HG02870 (cell line): ENCODE measurements around the gene PSMF1.

Source experiments
- ATAC-seq: cut with Tn5 transposase; IDR thresholded peaks from one replicate; pipeline ENCODE4 v1.9.1; 2021; ENCODE audit warnings: mild to moderate bottlenecking, moderate library complexity; ENCODE audit not compliant: unreplicated experiment

Gene PSMF1

DNA sequence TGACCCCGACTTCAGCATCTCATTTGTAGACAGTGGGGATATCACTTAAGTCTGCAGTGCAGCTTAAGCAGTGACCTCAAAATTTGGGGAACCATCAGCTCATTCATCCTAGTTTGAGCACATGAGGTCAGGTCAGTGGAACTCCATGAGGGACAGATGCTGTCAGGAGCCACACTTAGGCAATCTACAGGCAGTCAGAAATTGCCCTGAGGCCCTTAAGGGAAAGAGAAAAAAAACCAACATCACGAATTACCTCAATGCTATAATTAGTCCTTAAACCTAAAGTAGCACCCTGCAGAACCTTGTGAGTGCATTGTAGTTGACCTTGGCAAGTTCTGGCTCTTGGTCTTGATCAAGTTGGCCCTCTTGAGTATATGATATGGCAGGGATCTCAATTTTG, 45.3 kb downstream of the PSMF1 start:
- ATAC-seq: no peak

DNA sequence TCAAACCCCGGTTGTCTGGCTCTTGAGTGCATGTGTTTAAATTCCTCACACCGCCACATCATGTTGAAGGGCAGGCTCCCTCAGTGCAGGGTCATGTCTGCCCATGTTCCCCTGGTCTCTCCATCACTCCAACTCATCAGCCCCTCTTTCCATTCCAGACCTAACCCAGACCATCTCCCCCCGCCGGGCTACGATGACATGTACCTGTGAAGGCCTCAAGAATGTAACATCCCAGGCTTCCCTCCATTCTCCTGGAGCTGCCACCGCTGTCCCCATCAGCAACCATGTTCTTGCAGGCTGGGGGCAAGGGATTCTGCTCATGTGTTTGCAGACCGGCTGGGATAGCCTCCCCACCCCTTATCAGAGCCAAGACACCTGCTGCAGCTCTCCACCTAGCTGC, 46.5 kb downstream of the PSMF1 start:
- ATAC-seq: no peak

GRCh38 chr20:1165521-1165920, 47.1 kb downstream of the PSMF1 start:
- ATAC-seq: no peak

- ATAC-seq: no peak
Measured at GRCh38 chr20:1165941-1166340, 47.5 kb downstream of the PSMF1 start.

DNA sequence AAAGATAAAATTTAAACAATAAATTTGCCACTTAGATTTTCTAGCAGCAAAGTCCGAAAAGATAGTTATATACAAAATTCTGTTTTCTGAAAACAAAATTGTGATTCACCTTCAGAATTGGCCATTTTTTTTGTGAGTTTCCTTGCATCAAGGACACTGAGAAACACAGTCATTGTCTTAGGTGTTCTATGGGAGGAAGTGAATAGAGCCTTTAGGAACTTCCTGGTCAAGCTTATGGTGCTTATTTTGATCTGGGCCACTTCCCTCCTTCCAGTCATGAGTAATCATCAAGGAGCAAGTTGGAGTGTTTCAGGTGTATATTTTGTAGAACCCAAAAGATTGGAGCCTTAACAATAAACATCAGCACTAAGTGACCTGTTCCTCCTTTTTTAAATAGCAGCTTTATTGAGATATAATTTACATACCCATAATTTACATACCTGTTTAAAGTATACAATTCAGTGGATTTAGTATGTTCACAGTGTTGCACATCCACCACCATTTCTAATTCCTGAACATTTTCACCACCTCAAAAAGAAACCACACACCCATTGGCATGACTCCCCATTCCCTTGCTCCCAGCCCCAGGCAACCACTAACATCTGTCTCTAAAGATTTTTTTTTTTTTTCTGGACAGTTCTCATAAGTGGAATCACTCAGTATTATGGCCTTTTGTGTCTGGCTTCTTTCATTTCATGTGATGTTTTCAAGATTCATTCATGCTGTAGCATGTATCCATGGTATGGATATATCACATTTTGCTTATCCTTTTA, 48.7 kb downstream of the PSMF1 start:
- ATAC-seq: no peak

- no peak for ATAC-seq
Measured at GRCh38 chr20:1169224-1169623, 50.8 kb downstream of the PSMF1 start.

- no peak for ATAC-seq
Measured at GRCh38 chr20:1171461-1172093, 53.2 kb downstream of the PSMF1 start.

GRCh38 chr20:1173698-1174097, 55.3 kb downstream of the PSMF1 start:
- ATAC-seq: no peak

DNA sequence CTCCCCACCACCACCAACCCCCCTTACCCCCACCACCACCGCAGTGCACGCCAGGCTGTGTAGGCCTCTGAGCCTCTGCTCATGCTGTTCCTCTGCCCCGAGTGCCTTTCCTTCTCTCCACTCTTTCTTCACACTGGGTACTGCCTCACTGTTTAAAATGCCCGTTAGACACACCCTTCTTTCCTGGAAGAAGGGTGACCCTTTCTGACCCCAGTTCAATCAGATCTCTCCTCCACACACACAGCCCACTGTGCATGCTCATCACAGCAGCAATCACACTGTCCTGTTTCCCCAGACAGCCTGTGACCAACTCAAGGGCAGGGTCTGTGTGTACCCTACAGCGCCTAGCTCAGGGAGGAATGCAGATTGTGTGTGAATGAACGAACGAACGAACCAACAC, 56.4 kb downstream of the PSMF1 start:
- ATAC-seq: no peak

- no peak for ATAC-seq
Measured at GRCh38 chr20:1177680-1178079, 59.3 kb downstream of the PSMF1 start.

DNA sequence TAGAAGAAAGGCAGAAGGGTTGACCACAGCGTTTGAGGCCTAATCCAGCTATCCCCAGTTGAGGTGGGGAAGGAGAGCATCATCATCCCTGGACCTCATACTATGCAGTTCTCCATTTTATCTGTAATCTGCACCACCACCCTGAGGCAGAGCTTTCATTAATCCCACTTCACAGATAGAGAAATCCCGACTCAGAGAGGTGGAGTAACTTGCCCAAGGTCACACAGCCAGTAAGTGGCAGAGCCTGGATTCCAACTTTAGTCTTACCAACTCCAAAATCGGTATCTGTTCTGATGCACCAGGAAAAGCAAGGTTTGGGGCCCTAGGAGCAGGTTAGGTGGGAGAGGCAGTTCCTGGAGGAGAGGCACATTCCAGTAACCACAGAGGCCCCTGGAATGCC, 59.7 kb downstream of the PSMF1 start:
- no peak for ATAC-seq

- no peak for ATAC-seq
Measured at GRCh38 chr20:1178623-1179022, 60.2 kb downstream of the PSMF1 start.

DNA sequence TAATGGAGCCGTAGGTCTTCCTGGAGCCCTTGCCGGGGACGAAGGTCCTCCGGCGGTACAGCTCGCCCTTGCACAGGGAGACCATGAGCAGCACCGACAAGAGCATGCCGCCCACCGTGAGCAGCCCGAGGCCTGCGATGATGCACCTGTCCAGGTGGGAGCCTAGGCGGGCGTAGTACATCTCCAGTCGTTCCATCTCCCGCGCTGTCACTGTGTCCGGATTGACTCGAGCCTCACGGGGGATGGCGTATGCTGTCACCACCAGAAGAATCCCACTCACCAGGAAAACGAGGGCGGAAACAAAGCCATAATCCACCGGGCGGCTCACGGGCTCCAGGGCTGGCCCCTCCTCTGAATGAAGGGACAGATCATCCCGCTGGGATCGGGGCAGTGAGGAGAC, 62.5 kb downstream of the PSMF1 start:
- ATAC-seq: no peak

DNA sequence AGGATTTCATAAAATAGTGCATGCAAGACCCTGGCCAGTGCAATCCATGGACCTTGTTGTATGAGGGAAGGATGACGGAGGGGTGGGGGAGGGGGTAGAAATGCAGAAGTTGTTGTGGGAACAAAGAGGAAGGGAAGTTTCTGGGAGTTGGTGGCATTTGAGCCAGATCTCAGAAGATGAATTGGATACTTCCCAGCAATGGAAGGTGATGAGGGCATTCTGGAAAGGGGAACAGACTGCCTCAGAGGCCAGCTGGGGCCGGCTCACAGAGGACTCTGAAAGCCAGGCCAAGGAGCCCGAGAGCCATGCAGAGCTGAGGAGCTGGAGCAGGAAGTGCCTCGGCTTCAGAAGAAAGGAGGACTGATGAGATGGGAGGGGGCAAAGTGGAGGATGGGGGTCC, 63.7 kb downstream of the PSMF1 start:
- ATAC-seq: no peak

- ATAC-seq: no peak
Measured at GRCh38 chr20:1183153-1183552, 64.8 kb downstream of the PSMF1 start.

- no peak for ATAC-seq
Measured at GRCh38 chr20:1184260-1184637, 65.8 kb downstream of the PSMF1 start.

DNA sequence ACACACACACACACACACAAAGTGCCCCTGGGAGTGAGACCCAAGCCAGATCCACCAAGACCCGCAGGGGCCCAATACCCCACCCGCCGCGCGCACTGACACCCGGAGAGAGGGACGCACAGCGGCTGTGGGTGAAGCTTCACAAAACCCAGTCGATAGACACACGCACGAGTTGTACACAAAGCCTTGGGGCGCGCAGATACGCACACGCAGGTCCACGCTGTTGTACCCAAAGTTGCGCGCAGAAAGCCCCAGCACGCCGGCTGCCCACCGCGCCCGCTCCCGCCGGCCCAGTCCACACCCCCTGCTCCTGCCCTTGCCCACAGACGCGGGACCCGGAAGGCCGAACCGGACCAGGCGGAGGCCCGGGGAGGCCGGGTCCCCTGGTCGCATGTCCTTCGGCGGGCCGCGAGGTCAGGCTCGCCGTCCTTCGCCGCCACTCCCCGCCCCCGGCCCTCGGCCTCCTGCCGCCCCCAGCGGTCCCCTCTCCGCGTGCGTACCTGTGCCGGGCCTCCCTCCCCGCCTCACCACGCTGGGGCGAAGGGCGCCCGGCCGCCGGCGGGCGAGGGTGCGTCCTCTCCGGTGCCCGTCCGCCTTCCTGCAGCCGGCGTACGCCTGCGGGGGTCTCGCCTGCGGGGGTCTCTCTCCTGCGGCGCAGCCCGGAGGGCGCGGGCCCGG, 66.4 kb downstream of the PSMF1 start, which contains the start of gene TMEM74B:
TSS of gene TMEM74B (minus strand) at position 344 of the 678 bp plus-strand sequence. CDS start 1,180 bp downstream, outside the sequence.
- no peak for ATAC-seq

DNA sequence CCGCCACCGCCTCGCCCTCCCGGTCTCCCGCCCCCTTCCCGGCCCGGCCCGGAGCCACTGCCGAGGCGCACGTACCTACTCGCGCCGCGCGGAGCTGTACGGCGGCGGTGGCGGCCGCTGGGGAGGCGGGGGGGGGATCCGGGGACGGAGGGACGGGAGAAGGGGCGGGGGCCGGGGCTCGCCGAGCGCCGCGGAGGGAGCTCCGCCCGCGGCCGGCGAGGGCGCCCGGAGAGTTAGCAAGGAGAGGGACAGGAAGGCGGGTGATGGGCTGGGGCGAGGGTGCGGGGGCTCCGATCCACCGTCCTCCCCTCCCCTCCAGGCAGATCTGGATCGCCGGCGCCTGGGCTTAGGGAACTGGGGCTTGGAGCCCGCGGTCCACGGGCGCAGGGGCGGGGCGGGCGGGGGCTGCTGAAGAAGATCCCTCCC, 66.9 kb downstream of the PSMF1 start:
- ATAC-seq: no peak

- ATAC-seq: no peak
Measured at GRCh38 chr20:1185790-1186334, 67.5 kb downstream of the PSMF1 start.

DNA sequence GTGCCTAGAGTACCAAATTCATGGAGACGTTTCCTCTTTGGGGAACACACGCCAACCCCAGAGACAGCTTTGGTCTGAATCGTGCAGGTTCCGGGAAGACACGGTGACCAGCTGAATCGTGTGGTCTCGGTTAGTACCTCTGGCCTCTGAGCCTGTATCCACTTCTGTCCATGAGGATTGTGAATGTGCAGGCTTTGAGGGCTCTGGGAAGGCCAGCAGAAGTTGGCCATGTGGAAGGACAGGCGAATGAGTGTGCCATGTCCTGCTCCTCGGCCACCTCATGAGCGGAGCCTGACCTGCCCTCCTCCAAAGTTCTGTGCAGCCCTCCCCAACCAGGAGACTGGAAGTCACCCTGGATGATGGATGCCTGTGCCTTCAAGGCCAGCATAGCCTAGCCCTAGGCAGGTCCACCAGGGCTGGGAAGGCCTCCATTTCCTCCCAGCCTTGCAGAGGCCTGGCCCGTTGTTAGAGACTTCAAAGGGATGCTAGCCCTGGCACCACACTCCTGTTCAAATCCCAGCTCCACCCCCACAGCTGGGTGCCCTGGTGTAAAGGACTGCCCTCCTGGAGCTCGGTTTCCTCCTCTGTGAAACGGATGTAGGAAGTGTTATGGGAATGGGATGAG, 68.1 kb downstream of the PSMF1 start:
- no peak for ATAC-seq

GRCh38 chr20:1187605-1188171, 69.3 kb downstream of the PSMF1 start:
- no peak for ATAC-seq
